MCF 10A (cell line): ENCODE results near the gene KIF22. TPM values are rescaled to one million over a fixed set of nuclear protein-coding genes. Genes with fewer than 3 reads are reported as not detected.

Experiments used
- BruUV-seq: library from RNA; stranded (reverse); fragments of 400-500 nt; replicated peaks from 2 replicates; lab custom pipeline; 2021; lab: Mats Ljungman, UMichigan
- CTCF ChIA-PET: fragments of 300-600 bp; sonication (Branson Sonifier 250); formaldehyde crosslinking; extraction: SDS; loops from one replicate; lab custom pipeline; 2021; ENCODE audit warnings: antibody characterized with exemption, inconsistent platforms; lab: Yijun Ruan, JAX
- POLR2A ChIA-PET: fragments of 300-600, 350-650 bp; sonication (Branson Sonifier 250); formaldehyde crosslinking; extraction: SDS; loops from one replicate; lab custom pipeline; 2020; ENCODE audit warnings: antibody characterized with exemption, inconsistent platforms; lab: Yijun Ruan, JAX
- DNase-seq: peaks from one replicate; pipeline ENCODE4 v3.0.0-alpha.2; 2018; ENCODE audit not compliant: unreplicated experiment
- H3K27ac Mint-ChIP-seq: one replicate; pipeline ENCODE4 v1.8.0; 2022; ENCODE audit warnings: mild to moderate bottlenecking, low read depth, mixed read lengths; ENCODE audit not compliant: unreplicated experiment
- H3K27me3 Mint-ChIP-seq: one replicate; pipeline ENCODE4 v1.8.0; 2022; ENCODE audit warnings: mixed read lengths; ENCODE audit not compliant: insufficient read depth, unreplicated experiment
- H3K36me3 Mint-ChIP-seq: one replicate; pipeline ENCODE4 v1.8.0; 2022; ENCODE audit warnings: mild to moderate bottlenecking, moderate library complexity, mixed read lengths; ENCODE audit not compliant: insufficient read depth, unreplicated experiment
- H3K4me1 Mint-ChIP-seq: one replicate; pipeline ENCODE4 v1.8.0; 2022; ENCODE audit warnings: mixed read lengths; ENCODE audit not compliant: insufficient read depth, unreplicated experiment
- H3K4me3 Mint-ChIP-seq: one replicate; pipeline ENCODE4 v1.8.0; 2022; ENCODE audit warnings: mild to moderate bottlenecking, moderate library complexity, mixed read lengths; ENCODE audit not compliant: unreplicated experiment
- H3K9me3 Mint-ChIP-seq: one replicate; pipeline ENCODE4 v1.8.0; 2022; ENCODE audit warnings: mixed read lengths; ENCODE audit not compliant: unreplicated experiment
- intact Hi-C: fragments of 100-400 bp; cut with micrococcal nuclease; formaldehyde crosslinking; loops from 2 replicates; pipeline ENCODE4 v1.14.1; 2022
- total RNA-seq: library from RNA; stranded (reverse); gene quantifications from 2 replicates; pipeline ENCODE4 v1.2.3, GENCODE V29; 2022
- TF ChIP-seq, protein P1 (sequence below): fragments of 200-600 bp; IDR thresholded peaks from one replicate; pipeline ENCODE4 v1.8.0; 2022; ENCODE audit warnings: antibody characterized with exemption, mild to moderate bottlenecking; ENCODE audit not compliant: unreplicated experiment

KIF22 gene
- total RNA-seq, 1 experiment from 2014 or later = 53.8 TPM

DNA sequence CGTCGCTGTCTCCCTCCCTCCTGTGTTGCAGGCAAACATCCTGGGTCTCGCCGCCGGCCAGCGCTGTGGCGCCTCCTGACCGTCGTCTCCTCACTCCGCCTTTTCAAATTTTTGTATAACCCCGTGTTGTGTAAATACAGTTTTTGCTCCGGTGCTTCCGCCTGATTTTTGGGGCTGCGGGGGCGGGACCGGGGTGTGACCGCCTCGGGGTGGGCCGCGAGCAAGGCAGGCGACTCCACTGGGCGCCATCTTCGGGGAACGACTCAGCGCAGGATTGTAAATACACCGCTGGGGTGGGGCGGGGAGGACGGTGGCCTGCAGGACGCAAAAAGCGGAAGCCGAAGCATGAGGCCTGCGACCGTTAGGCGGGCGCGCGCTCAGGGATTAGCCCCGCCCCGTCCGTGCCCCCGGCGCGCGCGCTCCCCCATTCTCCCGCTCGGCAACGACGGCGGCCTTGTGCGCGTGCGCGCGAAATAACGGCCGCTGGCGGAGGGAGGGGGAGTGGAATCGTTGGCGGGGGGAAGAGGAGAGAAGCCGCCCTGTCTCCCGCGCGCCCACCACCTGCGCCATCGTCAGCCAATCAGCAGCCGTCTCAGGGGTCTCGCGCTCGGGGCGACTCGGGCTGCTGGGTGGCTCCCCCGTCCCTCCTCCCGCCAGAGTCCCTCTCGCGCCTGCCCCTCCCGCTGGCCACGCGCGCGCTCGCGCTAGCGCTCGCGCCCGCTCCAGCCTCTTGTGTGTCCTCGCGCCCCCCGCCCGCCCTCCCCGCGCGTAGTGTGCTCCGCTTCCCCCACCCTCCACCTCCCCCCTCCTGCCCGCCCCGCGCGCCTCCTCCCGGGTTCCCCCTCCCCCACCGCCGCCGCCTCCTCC, 14.9 kb downstream of the KIF22 start:
- DNase-seq = peak; percentile 95
- H3K4me1 Mint-ChIP-seq = peaks cover 29% of the 10 kb centered on the region
- TF ChIP-seq, protein P1, sequence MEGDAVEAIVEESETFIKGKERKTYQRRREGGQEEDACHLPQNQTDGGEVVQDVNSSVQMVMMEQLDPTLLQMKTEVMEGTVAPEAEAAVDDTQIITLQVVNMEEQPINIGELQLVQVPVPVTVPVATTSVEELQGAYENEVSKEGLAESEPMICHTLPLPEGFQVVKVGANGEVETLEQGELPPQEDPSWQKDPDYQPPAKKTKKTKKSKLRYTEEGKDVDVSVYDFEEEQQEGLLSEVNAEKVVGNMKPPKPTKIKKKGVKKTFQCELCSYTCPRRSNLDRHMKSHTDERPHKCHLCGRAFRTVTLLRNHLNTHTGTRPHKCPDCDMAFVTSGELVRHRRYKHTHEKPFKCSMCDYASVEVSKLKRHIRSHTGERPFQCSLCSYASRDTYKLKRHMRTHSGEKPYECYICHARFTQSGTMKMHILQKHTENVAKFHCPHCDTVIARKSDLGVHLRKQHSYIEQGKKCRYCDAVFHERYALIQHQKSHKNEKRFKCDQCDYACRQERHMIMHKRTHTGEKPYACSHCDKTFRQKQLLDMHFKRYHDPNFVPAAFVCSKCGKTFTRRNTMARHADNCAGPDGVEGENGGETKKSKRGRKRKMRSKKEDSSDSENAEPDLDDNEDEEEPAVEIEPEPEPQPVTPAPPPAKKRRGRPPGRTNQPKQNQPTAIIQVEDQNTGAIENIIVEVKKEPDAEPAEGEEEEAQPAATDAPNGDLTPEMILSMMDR = no peak
- ChIA-PET CTCF (interaction anchor here (1.5 to 1.9 kb wide), 2 partner anchors 12 to 15 kb away, joined by 6 to 8 read pairs; partner anchors contain the start of gene KIF22), POLR2A (interaction anchor here (0.5 to 6.7 kb wide), 11 partner anchors 11 to 262 kb away, joined by 3 to 120 read pairs (median 5); partner anchors contain the start of genes HIRIP3, KCTD13, KIF22 and MVP)
- BruUV-seq = no TSS peak
- peaks cover 48% of the 10 kb centered on the region for H3K36me3 Mint-ChIP-seq
- no peaks in the 10 kb centered on the region for H3K9me3 Mint-ChIP-seq
- intact Hi-C loops = loop anchor here (1.0 to 5.0 kb wide), 2 partner anchors 15 to 217 kb away; partner anchors contain the start of genes C16orf92 and KIF22
- peak overlapping the region; percentile 98 for H3K27ac Mint-ChIP-seq
- peak overlapping the region; percentile 92 for H3K4me3 Mint-ChIP-seq
- H3K27me3 Mint-ChIP-seq = no peaks in the 10 kb centered on the region

DNA sequence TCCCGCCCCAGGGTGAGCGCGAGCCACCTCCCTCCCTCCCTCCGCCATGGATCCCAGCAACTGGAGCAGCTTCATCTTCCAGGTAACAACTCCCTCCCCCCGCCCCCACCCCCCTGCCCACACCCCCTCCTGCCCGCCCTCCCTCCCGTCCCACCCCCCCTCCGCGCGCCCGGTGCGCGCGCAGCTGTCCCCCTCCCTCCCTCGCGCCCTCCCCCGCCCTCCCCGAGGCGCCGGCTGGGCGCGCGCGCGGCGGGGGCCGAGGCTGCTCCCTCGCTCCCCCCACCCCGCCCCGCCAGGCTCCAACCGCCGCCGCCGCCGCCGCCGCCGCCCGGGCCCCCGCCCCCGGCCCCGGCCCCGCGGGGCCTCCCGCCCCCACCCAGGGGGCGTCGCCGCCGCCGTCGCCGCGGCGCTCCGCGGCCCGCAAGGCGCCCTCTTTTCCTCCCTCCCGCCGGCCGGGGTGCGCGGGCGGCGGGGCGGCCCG, 15.6 kb downstream of the KIF22 start, which contains the start of gene MAZ:
MAZ (plus strand) TSS at position 431 of the 481 bp plus-strand sequence. CDS start 173 bp downstream, outside the sequence.
- no TSS peak for BruUV-seq

DNA sequence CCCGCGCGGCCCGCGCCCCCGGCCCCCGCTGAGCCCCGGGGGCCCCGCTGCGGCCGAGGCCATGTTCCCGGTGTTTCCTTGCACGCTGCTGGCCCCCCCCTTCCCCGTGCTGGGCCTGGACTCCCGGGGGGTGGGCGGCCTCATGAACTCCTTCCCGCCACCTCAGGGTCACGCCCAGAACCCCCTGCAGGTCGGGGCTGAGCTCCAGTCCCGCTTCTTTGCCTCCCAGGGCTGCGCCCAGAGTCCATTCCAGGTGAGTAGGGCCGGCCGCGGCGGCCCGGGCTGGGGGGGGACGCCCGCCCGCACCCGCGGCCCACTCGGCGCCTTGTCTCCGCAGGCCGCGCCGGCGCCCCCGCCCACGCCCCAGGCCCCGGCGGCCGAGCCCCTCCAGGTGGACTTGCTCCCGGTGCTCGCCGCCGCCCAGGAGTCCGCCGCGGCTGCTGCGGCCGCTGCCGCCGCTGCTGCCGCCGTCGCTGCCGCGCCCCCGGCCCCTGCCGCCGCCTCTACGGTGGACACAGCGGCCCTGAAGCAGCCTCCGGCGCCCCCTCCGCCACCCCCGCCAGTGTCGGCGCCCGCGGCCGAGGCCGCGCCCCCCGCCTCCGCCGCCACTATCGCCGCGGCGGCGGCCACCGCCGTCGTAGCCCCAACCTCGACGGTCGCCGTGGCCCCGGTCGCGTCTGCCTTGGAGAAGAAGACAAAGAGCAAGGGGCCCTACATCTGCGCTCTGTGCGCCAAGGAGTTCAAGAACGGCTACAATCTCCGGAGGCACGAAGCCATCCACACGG, 16.3 kb downstream of the KIF22 start:
- CTCF ChIA-PET = interaction anchor here (0.6 to 3.3 kb wide), 8 partner anchors 8 to 117 kb away, joined by 3 to 50 read pairs (median 3); partner anchors contain the start of genes KIF22, MVP and PAGR1
- POLR2A ChIA-PET = interaction anchor here (0.5 to 3.7 kb wide), 13 partner anchors 12 to 852 kb away, joined by 3 to 120 read pairs (median 6); partner anchors contain the start of genes ALDOA, CDIPT, FBRS and KIF22
- BruUV-seq = no TSS peak
- H3K27ac Mint-ChIP-seq = no peak overlapping the region
- peak overlapping the region; percentile 81 for H3K4me3 Mint-ChIP-seq
- no peaks in the 10 kb centered on the region for H3K9me3 Mint-ChIP-seq
- DNase-seq = peak; percentile 66
- peaks cover 37% of the 10 kb centered on the region for H3K4me1 Mint-ChIP-seq
- H3K36me3 Mint-ChIP-seq = peaks cover 50% of the 10 kb centered on the region
- intact Hi-C loops = loop anchor here (5.0 kb wide), 1 partner anchor 215 kb away; the partner anchor contains the start of gene C16orf92
- TF ChIP-seq, protein P1 = no peak
- H3K27me3 Mint-ChIP-seq = no peaks in the 10 kb centered on the region

More for the DNA sequence above, 15.6 kb downstream of the KIF22 start, which contains the start of gene MAZ:
- peak within 1 kb of the TSS; percentile 92 for H3K4me3 Mint-ChIP-seq
- CTCF ChIA-PET = interaction anchor here (0.8 to 3.3 kb wide), 2 partner anchors 12 to 16 kb away, joined by 4 to 50 read pairs; partner anchors contain the start of genes KIF22, MVP and PAGR1
- H3K36me3 Mint-ChIP-seq = peaks cover 48% of the 10 kb centered on the region
- H3K27me3 Mint-ChIP-seq = no peaks in the 10 kb centered on the region
- H3K4me1 Mint-ChIP-seq = peaks cover 35% of the 10 kb centered on the region
- TF ChIP-seq, protein P1 = no peak
- intact Hi-C loops = loop anchor here (5.0 kb wide), 1 partner anchor 216 kb away; the partner anchor contains the start of gene C16orf92
- no peaks in the 10 kb centered on the region for H3K9me3 Mint-ChIP-seq
- H3K27ac Mint-ChIP-seq = peak within 1 kb of the TSS; percentile 98
- POLR2A ChIA-PET = interaction anchor here (0.5 to 3.7 kb wide), 6 partner anchors 13 to 852 kb away, joined by 3 to 120 read pairs (median 6); partner anchors contain the start of genes FBRS, MVP, PAGR1 and TAOK2
- no peak for DNase-seq
